Measurements from ENCODE around the gene PASK. TPM values are rescaled to one million over a fixed set of nuclear protein-coding genes. Genes with fewer than 3 reads are reported as not detected.

PASK gene
- total and polyA plus RNA-seq, 4 experiments from 2014 or later = 38.2 to 309 (median 170) TPM

DNA sequence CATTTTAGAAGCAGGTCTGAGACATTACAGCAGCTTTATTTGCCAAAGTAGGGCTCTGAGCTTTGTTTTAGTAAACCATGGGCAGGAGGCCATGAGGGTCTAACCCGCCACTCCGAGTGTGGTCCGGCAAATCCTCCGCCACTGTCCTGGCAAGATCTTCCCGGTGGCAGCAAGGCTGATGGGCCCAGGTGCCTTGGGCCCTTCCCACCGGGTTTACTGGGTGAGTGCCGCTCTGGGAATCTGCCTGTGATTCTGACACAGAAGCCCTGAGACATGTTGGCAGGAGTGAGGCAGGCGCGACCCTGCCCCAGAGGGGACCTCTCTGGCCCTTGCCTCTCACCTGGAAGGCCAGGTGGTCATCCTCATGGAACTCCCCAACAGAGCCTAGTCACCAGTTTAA, 77.1 kb downstream of the PASK start:
- Histone ChIP-seq H3K9me3 (ENCODE audit: control insufficient read depth in 1 of 2, low read length in 2 of 2) (no peaks in the 10 kb centered on the region), H3K27ac (ENCODE audit: low read depth, low read length) (no peak overlapping the region), H3K27me3 (ENCODE audit: insufficient read depth, low read length) (no peaks in the 10 kb centered on the region), H3K4me1 (ENCODE audit: insufficient read depth, low read length) (no peaks in the 10 kb centered on the region), H3K4me3 (ENCODE audit: low read length in 2 of 2) (no peak overlapping the region), H3K36me3 (ENCODE audit: insufficient read depth, low read length) (peaks cover 16% of the 10 kb centered on the region)
- intact Hi-C loops (cut with micrococcal nuclease) = no loop called here
- Mint-ChIP-seq H3K9me3 (peaks cover 0 to 2% (median 0%) of the 10 kb centered on the region in 8 donors), H3K4me3 (no peak overlapping the region), H3K27me3 (no peaks in the 10 kb centered on the region), H3K36me3 (peaks cover 9 to 22% of the 10 kb centered on the region in 2 donors), H3K4me1 (peaks cover 0 to 4% (median 2%) of the 10 kb centered on the region in 4 donors), H3K27ac (peak overlapping the region in 2 of 7 donors; percentile 66 to 70)
- ChIA-PET POLR2A (ENCODE audit: partially characterized antibody) (interaction anchor here (1.6 to 2.3 kb wide), 2 partner anchors 28 to 79 kb away, joined by 4 to 15 read pairs; partner anchors contain the start of gene PPP1R7), CTCF (ENCODE audit: partially characterized antibody) (interaction anchor here (1.9 kb wide), 1 partner anchor 79 kb away, joined by 6 read pairs; the partner anchor contains the start of gene PPP1R7)
- no peak for DNase-seq

DNA sequence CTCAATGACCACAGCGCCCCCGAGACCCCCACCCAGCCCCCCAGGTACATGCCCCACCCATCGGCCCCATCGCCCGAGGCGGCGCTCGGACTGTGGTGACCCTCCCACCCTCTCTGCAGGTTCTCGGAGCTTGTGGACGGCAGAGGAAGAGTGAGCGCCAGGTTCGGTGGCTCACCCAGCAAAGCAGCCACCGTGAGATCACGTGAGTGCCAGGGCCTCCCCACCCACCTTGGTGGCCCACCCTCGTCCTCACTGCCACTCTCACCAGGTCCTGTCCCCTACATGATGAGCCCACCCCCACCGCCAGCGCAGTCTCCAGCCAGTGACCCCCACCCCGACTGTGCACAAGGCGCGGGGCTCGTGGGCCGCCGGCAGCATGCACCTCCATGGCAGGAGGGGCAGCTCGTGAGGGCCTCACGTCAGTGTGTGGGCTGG, 77.6 kb downstream of the PASK start:
- no peaks in the 10 kb centered on the region for H3K27me3 Mint-ChIP-seq
- ChIA-PET CTCF (ENCODE audit: partially characterized antibody) (interaction anchor here (1.9 kb wide), 1 partner anchor 79 kb away, joined by 6 read pairs; the partner anchor contains the start of gene PPP1R7), POLR2A (ENCODE audit: partially characterized antibody) (no interaction called here)
- no peak for DNase-seq
- H3K36me3 Mint-ChIP-seq = peaks cover 9 to 22% of the 10 kb centered on the region in 2 donors
- H3K9me3 Mint-ChIP-seq = peaks cover 0 to 2% (median 0%) of the 10 kb centered on the region in 8 donors
- Histone ChIP-seq H3K36me3 (ENCODE audit: insufficient read depth, low read length) (peaks cover 16% of the 10 kb centered on the region), H3K4me3 (ENCODE audit: low read length in 2 of 2) (no peak overlapping the region), H3K9me3 (ENCODE audit: control insufficient read depth in 1 of 2, low read length in 2 of 2) (no peaks in the 10 kb centered on the region), H3K27me3 (ENCODE audit: insufficient read depth, low read length) (no peaks in the 10 kb centered on the region), H3K4me1 (ENCODE audit: insufficient read depth, low read length) (no peaks in the 10 kb centered on the region), H3K27ac (ENCODE audit: low read depth, low read length) (no peak overlapping the region)
- H3K4me1 Mint-ChIP-seq = peaks cover 0 to 4% (median 2%) of the 10 kb centered on the region in 4 donors
- H3K27ac Mint-ChIP-seq = no peak overlapping the region
- H3K4me3 Mint-ChIP-seq = no peak overlapping the region
- intact Hi-C loops (cut with micrococcal nuclease) = no loop called here

- peaks cover 0 to 4% (median 2%) of the 10 kb centered on the region in 4 donors for H3K4me1 Mint-ChIP-seq
- DNase-seq = no peak
- intact Hi-C loops (cut with micrococcal nuclease) = no loop called here
These were observed 78.2 kb downstream of the PASK start for GRCh38 chr2:241070811-241071676.

DNA sequence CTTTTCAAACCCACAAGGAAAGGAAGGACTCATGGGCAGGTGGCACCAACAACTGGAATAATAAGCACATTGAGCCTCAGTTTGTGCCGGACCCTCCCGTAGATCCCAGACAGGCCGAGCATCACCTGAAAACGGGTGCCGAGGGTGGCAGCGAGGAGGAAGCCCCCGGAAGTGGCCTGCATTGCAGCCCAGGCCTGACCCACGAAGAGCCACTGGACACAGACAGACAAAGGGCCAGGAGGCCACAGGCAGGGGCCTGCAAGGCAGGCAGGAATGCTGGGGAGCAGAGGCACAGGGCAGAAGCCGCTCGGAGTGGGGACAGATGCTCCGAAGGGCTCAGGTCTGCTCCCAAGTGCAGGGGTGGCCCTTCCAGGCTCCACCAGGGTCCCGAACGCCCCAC, 78.9 kb downstream of the PASK start:
- intact Hi-C loops (cut with micrococcal nuclease) = no loop called here
- POLR2A ChIA-PET (ENCODE audit: partially characterized antibody) = no interaction called here

More at GRCh38 chr2:241070811-241071676, 78.2 kb downstream of the PASK start:
- no peaks in the 10 kb centered on the region for H3K4me1 ChIP-seq (ENCODE audit: insufficient read depth, low read length)
- H3K27ac ChIP-seq (ENCODE audit: low read depth, low read length) = no peak overlapping the region
- ChIA-PET POLR2A (ENCODE audit: partially characterized antibody) (no interaction called here), CTCF (ENCODE audit: partially characterized antibody) (no interaction called here)
- peaks cover 0 to 2% (median 0%) of the 10 kb centered on the region in 8 donors for H3K9me3 Mint-ChIP-seq
- H3K4me3 Mint-ChIP-seq = no peak overlapping the region
- no peaks in the 10 kb centered on the region for H3K27me3 ChIP-seq (ENCODE audit: insufficient read depth, low read length)
- no peaks in the 10 kb centered on the region for H3K27me3 Mint-ChIP-seq
- H3K9me3 ChIP-seq (ENCODE audit: control insufficient read depth in 1 of 2, low read length in 2 of 2) = no peaks in the 10 kb centered on the region
- H3K27ac Mint-ChIP-seq = no peak overlapping the region
- peaks cover 16% of the 10 kb centered on the region for H3K36me3 ChIP-seq (ENCODE audit: insufficient read depth, low read length)
- peaks cover 9 to 21% of the 10 kb centered on the region in 2 donors for H3K36me3 Mint-ChIP-seq
- no peak overlapping the region for H3K4me3 ChIP-seq (ENCODE audit: low read length in 2 of 2)

GRCh38 chr2:241069821-241070281, 79.4 kb downstream of the PASK start:
- POLR2A ChIA-PET (ENCODE audit: partially characterized antibody) = no interaction called here
- peaks cover 0 to 2% (median 0%) of the 10 kb centered on the region in 8 donors for H3K9me3 Mint-ChIP-seq
- H3K27me3 Mint-ChIP-seq = no peaks in the 10 kb centered on the region
- intact Hi-C loops (cut with micrococcal nuclease) = no loop called here
- Histone ChIP-seq H3K27ac (ENCODE audit: low read depth, low read length) (no peak overlapping the region), H3K36me3 (ENCODE audit: insufficient read depth, low read length) (peaks cover 12% of the 10 kb centered on the region), H3K27me3 (ENCODE audit: insufficient read depth, low read length) (no peaks in the 10 kb centered on the region), H3K9me3 (ENCODE audit: control insufficient read depth in 1 of 2, low read length in 2 of 2) (no peaks in the 10 kb centered on the region), H3K4me3 (ENCODE audit: low read length in 2 of 2) (no peak overlapping the region), H3K4me1 (ENCODE audit: insufficient read depth, low read length) (no peaks in the 10 kb centered on the region)
- peaks cover 3 to 12% of the 10 kb centered on the region in 2 donors for H3K36me3 Mint-ChIP-seq
- no peak overlapping the region for H3K27ac Mint-ChIP-seq
- H3K4me3 Mint-ChIP-seq = no peak overlapping the region
- CTCF ChIA-PET (ENCODE audit: partially characterized antibody) = interaction anchor here (1.7 kb wide), 1 partner anchor 8 kb away, joined by 8 read pairs; no protein-coding TSS in a partner anchor
- DNase-seq = no peak
- peaks cover 0 to 4% (median under 1%) of the 10 kb centered on the region in 4 donors for H3K4me1 Mint-ChIP-seq

More for the DNA sequence above, 78.9 kb downstream of the PASK start:
- H3K4me1 Mint-ChIP-seq = peaks cover 0 to 4% (median under 1%) of the 10 kb centered on the region in 4 donors
- H3K9me3 Mint-ChIP-seq = peaks cover 0 to 2% (median 0%) of the 10 kb centered on the region in 8 donors
- H3K36me3 Mint-ChIP-seq = peaks cover 6 to 16% of the 10 kb centered on the region in 2 donors
- DNase-seq = no peak
- CTCF ChIA-PET (ENCODE audit: partially characterized antibody) = no interaction called here
- no peak overlapping the region for H3K27ac Mint-ChIP-seq
- no peaks in the 10 kb centered on the region for H3K27me3 ChIP-seq (ENCODE audit: insufficient read depth, low read length)
- H3K9me3 ChIP-seq (ENCODE audit: control insufficient read depth in 1 of 2, low read length in 2 of 2) = no peaks in the 10 kb centered on the region
- H3K36me3 ChIP-seq (ENCODE audit: insufficient read depth, low read length) = peaks cover 16% of the 10 kb centered on the region
- H3K27me3 Mint-ChIP-seq = no peaks in the 10 kb centered on the region
- no peak overlapping the region for H3K4me3 Mint-ChIP-seq
- no peaks in the 10 kb centered on the region for H3K4me1 ChIP-seq (ENCODE audit: insufficient read depth, low read length)
- H3K27ac ChIP-seq (ENCODE audit: low read depth, low read length) = no peak overlapping the region
- H3K4me3 ChIP-seq (ENCODE audit: low read length in 2 of 2) = no peak overlapping the region

DNA sequence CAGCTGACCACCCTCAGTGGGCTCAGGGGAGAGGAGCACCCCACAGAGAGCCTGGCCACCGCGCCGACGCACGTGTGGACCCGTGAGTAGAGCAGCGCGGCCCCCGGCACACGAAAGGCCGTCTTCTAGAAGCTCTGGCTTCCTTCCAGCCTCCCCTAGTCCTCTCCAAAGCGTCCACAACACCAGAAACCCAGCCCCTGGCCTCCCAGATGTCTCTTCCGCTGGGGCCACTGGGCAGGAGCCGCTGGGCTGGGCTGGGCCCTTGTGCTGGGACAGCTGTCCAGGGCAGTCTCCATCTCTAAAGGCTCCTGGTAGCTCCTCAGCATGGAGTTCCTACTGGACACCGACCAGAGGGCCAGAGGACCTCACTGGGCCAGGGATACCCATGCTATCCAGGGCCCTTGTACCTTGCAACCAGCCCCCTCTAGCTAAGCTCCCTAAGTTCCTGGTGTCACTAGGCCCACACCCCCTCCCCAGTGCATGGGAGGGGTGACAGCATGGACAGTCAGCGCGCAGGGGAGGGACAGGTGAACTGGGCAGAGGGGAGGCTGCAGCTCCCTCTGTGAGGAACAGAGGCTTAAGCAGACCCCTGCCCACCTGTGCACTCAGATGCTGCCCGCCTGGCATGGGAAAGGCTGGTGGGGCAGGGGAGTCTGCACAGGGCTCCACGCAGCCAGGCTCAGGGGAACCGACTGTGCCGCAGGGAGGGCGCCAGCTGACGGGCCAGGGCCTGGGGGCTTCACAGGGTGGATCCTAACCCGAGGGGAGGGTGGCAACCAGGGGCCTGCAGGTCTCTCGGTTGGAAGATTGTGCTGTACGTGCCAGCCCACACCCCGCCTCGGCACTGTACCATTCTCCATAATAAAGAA, 80.1 kb downstream of the PASK start:
- H3K9me3 Mint-ChIP-seq = peaks cover 0 to 2% (median 0%) of the 10 kb centered on the region in 8 donors
- intact Hi-C loops (cut with micrococcal nuclease) = no loop called here
- Histone ChIP-seq H3K27me3 (ENCODE audit: insufficient read depth, low read length) (no peaks in the 10 kb centered on the region), H3K4me1 (ENCODE audit: insufficient read depth, low read length) (peaks cover 3% of the 10 kb centered on the region), H3K36me3 (ENCODE audit: insufficient read depth, low read length) (peaks cover 5% of the 10 kb centered on the region), H3K9me3 (ENCODE audit: control insufficient read depth in 1 of 2, low read length in 2 of 2) (no peaks in the 10 kb centered on the region), H3K27ac (ENCODE audit: low read depth, low read length) (no peak overlapping the region), H3K4me3 (ENCODE audit: low read length in 2 of 2) (no peak overlapping the region)
- CTCF ChIA-PET (ENCODE audit: partially characterized antibody) = interaction anchor here (1.1 to 1.7 kb wide), 2 partner anchors 9 to 82 kb away, joined by 3 to 8 read pairs; no protein-coding TSS in a partner anchor
- no peaks in the 10 kb centered on the region for H3K27me3 Mint-ChIP-seq
- peaks cover 0 to 7% of the 10 kb centered on the region in 2 donors for H3K36me3 Mint-ChIP-seq
- H3K4me1 Mint-ChIP-seq = peaks cover 0 to 4% (median under 1%) of the 10 kb centered on the region in 4 donors
- H3K4me3 Mint-ChIP-seq = no peak overlapping the region
- no peak for DNase-seq
- POLR2A ChIA-PET (ENCODE audit: partially characterized antibody) = interaction anchor here (0.7 kb wide), 1 partner anchor 9 kb away, joined by 3 read pairs; no protein-coding TSS in a partner anchor
- H3K27ac Mint-ChIP-seq = no peak overlapping the region

Measured in CD4-positive, alpha-beta memory T cell (primary cell).